ENCODE results near the gene OOSP3.

The OOSP3 gene

GRCh38 chr11:59943997-59944714 is 65.6 kb downstream of the OOSP3 start:
- TF ChIP-seq CTCF (IDR thresholded peaks at IDR 0.05): no peak

GRCh38 chr11:59944720-59945119 is 66.1 kb downstream of the OOSP3 start:
- no peak for TF ChIP-seq CTCF (IDR thresholded peaks at IDR 0.05)

Data from LNCAP (cell line).